ENCODE results near the gene CPLX1. TPM values are rescaled to one million over a fixed set of nuclear protein-coding genes. Genes with fewer than 3 reads are reported as not detected.

CPLX1 gene
- polyA plus RNA-seq, 1 donor (not counting 4 experiments of a cell fraction or from before 2014, with no cell fraction given), result 0.04 TPM

- no peaks in the 10 kb centered on the region for H4K20me1 ChIP-seq (ENCODE audit: control insufficient read depth, extremely low read depth, insufficient read depth, low read length)
- no peaks in the 10 kb centered on the region for H3K36me3 ChIP-seq (ENCODE audit: control insufficient read depth in 2 of 2, extremely low read depth in 1 of 2, insufficient read depth in 2 of 2, low read length in 2 of 2)
- FAIRE-seq (no peak), DNase-seq (ENCODE audit: low read depth, low spot score) (no peak)
- no peak overlapping the region for H3K27ac ChIP-seq (ENCODE audit: control insufficient read depth, insufficient read depth, low read length)
- no peaks in the 10 kb centered on the region for H3K9me1 ChIP-seq (ENCODE audit: control insufficient read depth, extremely low read depth, insufficient read depth, low read length)
- dilution Hi-C loops (cut with MboI; ENCODE audit: extremely low pct_ligation_motif_present, low sequenced_read_pairs), result no loop called here
- H3K4me2 ChIP-seq (ENCODE audit: control insufficient read depth, extremely low read depth, insufficient read depth, low read depth, low read length), result no peak overlapping the region
- H3K27me3 ChIP-seq (ENCODE audit: control insufficient read depth, extremely low read depth, insufficient read depth, low read length), result peaks cover 42% of the 10 kb centered on the region
- H2AFZ ChIP-seq (ENCODE audit: control insufficient read depth, low read length), result no peak overlapping the region
- no peaks in the 10 kb centered on the region for H3K79me2 ChIP-seq (ENCODE audit: control insufficient read depth, insufficient read depth, low read length)
- H3K9ac ChIP-seq (ENCODE audit: control insufficient read depth, extremely low read depth, insufficient read depth, low read length), result no peak overlapping the region
- H3K4me3 ChIP-seq (ENCODE audit: control insufficient read depth in 2 of 3, extremely low read depth in 1 of 3, insufficient read depth in 2 of 3, low read depth in 1 of 3, low read length in 3 of 3), result no peak overlapping the region
- H3K9me3 ChIP-seq (ENCODE audit: control insufficient read depth, low read depth, low read length), result peaks cover 3% of the 10 kb centered on the region
- no peaks in the 10 kb centered on the region for H3K4me1 ChIP-seq (ENCODE audit: control insufficient read depth, extremely low read depth, insufficient read depth, low read length)
- TF ChIP-seq EZH2 (IDR thresholded peaks at IDR 0.05; ENCODE audit: low read length) (no peak), CTCF (optimal IDR thresholded peaks at IDR 0.05 in 1 of 3, IDR thresholded peaks at IDR 0.05 in 1 of 3, conservative IDR thresholded peaks at IDR 0.05 in 1 of 3; ENCODE audit: extremely low read depth in 1 of 3, insufficient read depth in 2 of 3, low read length in 3 of 3) (peak in 1 of 3 experiments; percentile 4)
These were observed 3.4 kb upstream of the CPLX1 start for GRCh38 chr4:829291-829690.

GRCh38 chr4:828641-829271, 2.8 kb upstream of the CPLX1 start:
- Histone ChIP-seq H2AFZ (ENCODE audit: control insufficient read depth, low read length) (no peak overlapping the region), H3K4me2 (ENCODE audit: control insufficient read depth, extremely low read depth, insufficient read depth, low read depth, low read length) (no peak overlapping the region), H3K9me3 (ENCODE audit: control insufficient read depth, low read depth, low read length) (peaks cover 3% of the 10 kb centered on the region), H3K27ac (ENCODE audit: control insufficient read depth, insufficient read depth, low read length) (no peak overlapping the region), H3K9me1 (ENCODE audit: control insufficient read depth, extremely low read depth, insufficient read depth, low read length) (no peaks in the 10 kb centered on the region), H3K4me1 (ENCODE audit: control insufficient read depth, extremely low read depth, insufficient read depth, low read length) (no peaks in the 10 kb centered on the region), H3K79me2 (ENCODE audit: control insufficient read depth, insufficient read depth, low read length) (no peaks in the 10 kb centered on the region), H3K4me3 (ENCODE audit: control insufficient read depth in 2 of 3, extremely low read depth in 1 of 3, insufficient read depth in 2 of 3, low read depth in 1 of 3, low read length in 3 of 3) (no peak overlapping the region), H3K9ac (ENCODE audit: control insufficient read depth, extremely low read depth, insufficient read depth, low read length) (no peak overlapping the region), H4K20me1 (ENCODE audit: control insufficient read depth, extremely low read depth, insufficient read depth, low read length) (no peaks in the 10 kb centered on the region), H3K27me3 (ENCODE audit: control insufficient read depth, extremely low read depth, insufficient read depth, low read length) (peaks cover 46% of the 10 kb centered on the region), H3K36me3 (ENCODE audit: control insufficient read depth in 2 of 2, extremely low read depth in 1 of 2, insufficient read depth in 2 of 2, low read length in 2 of 2) (no peaks in the 10 kb centered on the region)
- DNase-seq (ENCODE audit: low read depth, low spot score) (no peak), FAIRE-seq (no peak)
- TF ChIP-seq EZH2 (IDR thresholded peaks at IDR 0.05; ENCODE audit: low read length) (no peak), CTCF (optimal IDR thresholded peaks at IDR 0.05 in 1 of 3, IDR thresholded peaks at IDR 0.05 in 1 of 3, conservative IDR thresholded peaks at IDR 0.05 in 1 of 3; ENCODE audit: extremely low read depth in 1 of 3, insufficient read depth in 2 of 3, low read length in 3 of 3) (peak in 2 of 3 experiments; percentile 8 to 9)
- dilution Hi-C loops (cut with MboI; ENCODE audit: extremely low pct_ligation_motif_present, low sequenced_read_pairs), result no loop called here

All from keratinocyte (primary cell).